A673 (cell line): ENCODE measurements around the gene ID3.

ENCODE experiments used
- EZH2 ChIP-seq: fragments of 200-600 bp; sonication (generic); IDR thresholded peaks from 2 replicates; pipeline ENCODE4 v1.6.1; 2017; ENCODE audit warnings: borderline replicate concordance, low read depth, mild to moderate bottlenecking, mixed read lengths, antibody characterized with exemption, low read length; ENCODE audit not compliant: poor library complexity, severe bottlenecking
- TF ChIP-seq, protein P1 (sequence below): fragments of 300-800, 200-600 bp; sonication (generic); conservative IDR thresholded peaks from 2 replicates; pipeline ENCODE4 v1.5.1; 2017; ENCODE audit warnings: low read depth, mild to moderate bottlenecking, antibody characterized with exemption, low read length, moderate library complexity, mixed read lengths

DNA sequence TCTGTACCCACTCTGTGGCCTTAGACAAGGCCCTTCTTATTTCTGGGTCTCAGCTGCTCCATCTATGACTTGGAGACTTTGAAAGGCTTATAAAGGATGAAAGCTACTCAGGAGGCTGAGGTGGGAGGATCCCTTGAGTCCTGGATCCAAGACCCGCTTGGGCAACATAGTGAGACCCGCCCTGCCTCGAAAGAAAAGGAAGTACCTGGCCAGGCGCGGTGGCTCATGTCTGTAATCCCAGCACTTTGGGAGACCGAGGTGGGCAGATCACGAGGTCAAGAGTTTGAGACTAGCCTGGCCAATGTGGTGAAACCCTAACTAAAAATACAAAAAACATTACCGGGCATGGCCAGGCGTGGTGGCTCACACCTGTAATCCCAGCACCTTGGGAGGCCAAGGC is 13.4 kb downstream of the ID3 start:
- TF ChIP-seq, protein P1, sequence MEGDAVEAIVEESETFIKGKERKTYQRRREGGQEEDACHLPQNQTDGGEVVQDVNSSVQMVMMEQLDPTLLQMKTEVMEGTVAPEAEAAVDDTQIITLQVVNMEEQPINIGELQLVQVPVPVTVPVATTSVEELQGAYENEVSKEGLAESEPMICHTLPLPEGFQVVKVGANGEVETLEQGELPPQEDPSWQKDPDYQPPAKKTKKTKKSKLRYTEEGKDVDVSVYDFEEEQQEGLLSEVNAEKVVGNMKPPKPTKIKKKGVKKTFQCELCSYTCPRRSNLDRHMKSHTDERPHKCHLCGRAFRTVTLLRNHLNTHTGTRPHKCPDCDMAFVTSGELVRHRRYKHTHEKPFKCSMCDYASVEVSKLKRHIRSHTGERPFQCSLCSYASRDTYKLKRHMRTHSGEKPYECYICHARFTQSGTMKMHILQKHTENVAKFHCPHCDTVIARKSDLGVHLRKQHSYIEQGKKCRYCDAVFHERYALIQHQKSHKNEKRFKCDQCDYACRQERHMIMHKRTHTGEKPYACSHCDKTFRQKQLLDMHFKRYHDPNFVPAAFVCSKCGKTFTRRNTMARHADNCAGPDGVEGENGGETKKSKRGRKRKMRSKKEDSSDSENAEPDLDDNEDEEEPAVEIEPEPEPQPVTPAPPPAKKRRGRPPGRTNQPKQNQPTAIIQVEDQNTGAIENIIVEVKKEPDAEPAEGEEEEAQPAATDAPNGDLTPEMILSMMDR: no peak
- no peak for TF ChIP-seq EZH2
